8988T (cell line): Measurements from ENCODE around the gene HTD2.
"Not testable (repeated sequence)": the region's sequence is repeated elsewhere in the genome, so short reads cannot be mapped to it uniquely, and the experiment has no call there.

Experiments
- DNase-seq: peaks from one replicate; pipeline ENCODE4 v3.0.0; 2011

HTD2 gene

DNA sequence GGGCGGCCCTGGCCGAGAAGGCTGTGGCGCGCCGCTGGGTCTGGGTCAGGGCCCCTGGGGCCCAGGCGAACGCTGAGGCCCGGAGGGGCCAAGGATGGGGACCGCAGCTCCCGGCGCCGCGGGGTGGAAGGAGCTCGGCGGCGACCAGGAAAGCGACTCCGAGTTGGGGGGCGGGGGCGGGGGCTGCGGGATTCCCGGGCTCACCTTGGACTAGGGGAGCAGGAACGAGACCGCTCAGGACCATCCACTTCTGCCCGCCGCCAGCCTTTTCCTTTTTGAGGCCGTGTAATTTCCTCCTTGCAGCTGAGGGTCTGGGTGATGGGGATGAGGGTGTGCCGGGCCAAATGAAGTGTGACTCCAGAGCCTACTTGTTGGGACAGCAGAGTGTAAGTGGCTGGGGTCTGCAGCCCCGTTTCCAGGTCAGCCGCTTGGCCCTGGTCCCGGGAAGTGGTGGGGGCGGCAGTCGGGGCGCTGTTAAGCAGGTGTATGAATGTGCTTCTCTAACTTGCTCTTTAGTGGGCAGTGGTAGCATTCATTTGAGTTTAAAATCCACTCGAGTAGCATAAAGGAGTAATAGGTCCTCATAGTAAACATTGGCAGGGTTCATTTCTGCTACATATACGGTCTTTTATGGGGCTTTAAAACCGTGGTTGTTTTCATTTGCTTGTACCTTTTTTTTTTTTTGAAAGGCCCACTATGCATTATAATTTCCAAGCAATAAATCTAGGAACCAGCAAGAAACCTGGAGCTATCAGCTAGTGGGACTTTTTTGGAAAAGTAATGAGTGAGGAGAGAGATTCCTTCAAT lies 27.1 kb downstream of the HTD2 start:
- DNase-seq = peak; percentile 56

DNA sequence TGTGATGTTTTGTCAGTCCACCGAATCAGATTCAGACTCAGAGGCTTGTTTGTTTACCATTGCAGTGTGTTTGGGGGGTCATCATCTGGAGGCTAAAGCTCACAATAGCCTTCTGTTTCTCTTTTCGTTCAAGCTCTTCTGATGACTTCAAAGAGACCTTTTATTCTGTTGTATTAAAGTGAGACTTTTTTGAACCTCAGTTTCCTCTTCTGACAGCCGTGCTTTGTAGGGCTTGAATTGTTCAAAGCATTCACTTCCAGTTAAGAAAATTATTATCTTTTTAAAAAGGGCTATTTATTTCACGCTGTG lies 27.6 kb downstream of the HTD2 start:
- DNase-seq = no peak

DNA sequence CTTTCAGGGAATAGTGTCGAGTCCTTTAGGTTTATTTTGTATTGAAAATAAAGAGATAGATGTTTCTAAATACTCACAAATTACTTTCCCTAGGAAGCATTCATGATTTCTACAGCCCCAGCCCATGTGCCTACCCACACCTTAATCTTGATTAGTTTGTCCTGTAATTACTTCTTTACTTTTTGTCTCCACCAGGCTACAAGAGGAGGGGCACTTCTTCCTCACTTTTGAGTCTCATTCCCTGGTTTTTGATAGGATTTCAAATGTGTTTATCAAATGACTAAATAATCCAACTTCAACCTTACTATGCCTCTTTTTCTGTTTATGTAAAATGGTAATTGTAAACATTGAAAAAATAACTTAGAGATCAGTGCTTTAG lies 28.2 kb downstream of the HTD2 start:
- no peak for DNase-seq

DNA sequence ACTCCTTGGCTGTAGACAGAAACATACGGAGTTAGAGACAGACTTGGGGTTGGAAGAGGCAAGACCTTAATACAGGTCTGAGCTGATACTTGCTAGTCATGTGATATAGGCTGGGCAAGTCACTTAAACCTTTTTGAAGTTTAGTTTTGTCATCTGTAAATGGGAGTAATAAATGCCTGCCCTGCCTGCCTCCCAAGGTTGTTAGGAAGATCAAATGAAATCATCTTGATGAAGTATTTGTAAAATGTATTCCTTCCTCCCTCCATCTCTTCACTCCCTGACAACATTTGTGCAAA lies 29.3 kb downstream of the HTD2 start:
- DNase-seq = no peak

DNA sequence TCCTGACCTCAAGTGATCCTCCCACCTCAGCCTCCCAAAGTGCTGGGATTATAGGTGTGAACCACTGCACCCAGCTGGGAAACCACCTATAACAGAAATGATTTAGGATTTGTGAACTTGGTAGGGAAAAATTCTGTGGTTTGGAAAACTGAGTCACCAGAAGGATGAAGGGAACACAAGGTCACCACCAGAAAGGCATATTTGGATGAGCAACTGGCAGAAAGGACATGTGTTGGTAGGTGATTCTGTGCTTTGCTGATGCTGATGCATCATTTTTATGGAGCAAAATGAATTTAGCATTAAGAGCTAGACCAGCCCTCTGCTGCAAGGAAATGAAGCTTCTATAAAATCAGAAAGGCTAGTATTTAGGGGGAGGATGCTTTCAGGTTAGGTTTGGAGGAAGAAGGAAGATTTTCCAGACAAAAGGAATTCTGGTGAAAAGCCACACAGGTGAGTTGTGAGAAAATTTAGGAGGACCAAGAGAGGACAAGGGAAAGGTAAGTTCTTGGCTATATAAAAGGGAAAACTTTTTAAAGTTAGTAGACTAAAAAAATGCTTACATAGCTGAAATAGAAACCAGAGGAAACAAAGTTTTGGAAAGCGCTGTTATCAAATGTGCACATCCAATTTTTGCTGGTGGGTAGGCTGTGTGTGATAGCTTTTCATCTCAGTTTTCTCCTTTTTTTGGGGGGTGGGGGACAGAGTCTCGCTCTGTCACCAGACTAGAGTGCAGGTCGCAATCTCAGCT lies 30.0 kb downstream of the HTD2 start:
- DNase-seq = no peak

DNA sequence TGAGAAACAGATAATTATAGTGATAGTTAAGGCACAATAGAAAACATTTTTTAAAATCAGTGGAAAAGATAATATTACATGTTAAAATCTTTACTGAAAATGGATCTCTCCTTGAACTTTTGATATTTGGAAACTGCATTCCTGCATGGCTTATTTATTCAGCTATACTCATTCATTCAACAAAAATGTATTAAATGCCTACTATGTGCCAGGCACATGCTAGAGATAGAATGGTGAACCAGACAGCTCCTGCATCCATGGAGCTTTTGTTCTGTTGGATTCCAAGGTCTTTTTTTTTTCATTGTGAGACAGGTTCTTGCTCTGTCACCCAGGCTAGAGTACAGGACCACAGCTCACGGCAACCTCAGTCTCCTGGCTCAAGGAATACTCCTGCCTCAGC lies 30.9 kb downstream of the HTD2 start:
- DNase-seq = no peak

DNA sequence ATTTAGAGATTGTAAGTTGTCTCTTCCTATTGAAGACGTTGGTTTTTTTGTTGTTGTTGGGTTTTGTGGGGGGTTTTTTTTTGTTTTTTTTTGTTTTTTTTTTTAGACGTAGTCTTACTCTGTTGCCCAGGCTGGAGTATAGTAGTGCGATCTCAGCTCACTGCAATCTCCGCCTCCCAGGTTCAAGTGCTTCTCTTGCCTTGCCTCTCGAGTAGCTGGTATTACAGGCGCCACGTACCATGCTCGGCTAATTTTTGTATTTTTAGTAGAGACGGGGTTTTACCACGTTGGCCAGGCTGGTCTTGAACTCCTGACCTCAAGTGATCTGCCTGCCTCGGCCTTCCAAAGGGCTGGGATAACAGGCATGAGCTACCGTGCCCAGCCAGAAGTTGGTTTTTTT lies 32.8 kb downstream of the HTD2 start:
- not testable (repeated sequence) for DNase-seq

DNA sequence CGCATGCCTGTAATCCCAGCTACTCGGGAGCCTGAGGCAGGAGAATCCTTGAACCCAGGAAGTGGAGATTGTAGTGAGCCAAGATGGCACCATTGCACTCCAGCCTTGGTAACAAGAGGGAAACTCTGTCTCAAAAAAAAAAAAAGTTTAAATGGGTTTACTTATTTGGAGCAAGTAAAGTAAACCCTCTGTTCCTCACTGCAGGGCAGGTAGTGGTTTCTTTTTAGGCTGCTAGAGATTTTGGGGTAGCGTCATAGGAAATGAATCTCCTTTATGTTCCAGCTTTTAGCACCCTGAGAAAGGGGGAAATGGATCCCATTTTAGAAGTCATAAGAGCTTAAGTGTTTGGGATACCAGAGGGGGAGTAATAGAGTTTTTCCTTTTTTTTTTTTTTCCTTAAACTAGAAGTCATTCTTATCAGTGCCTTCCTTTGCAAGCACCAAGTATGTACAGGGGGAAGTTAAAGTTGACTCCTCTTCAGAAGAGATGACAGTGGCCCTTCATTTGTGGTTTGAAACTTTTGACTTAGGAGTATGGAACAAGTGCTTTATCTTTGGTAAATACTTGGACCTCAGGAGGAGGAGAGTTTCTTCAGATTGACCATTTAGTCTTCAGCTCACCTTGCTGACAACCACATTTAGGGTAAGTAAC lies 34.4 kb downstream of the HTD2 start:
- DNase-seq = no peak

DNA sequence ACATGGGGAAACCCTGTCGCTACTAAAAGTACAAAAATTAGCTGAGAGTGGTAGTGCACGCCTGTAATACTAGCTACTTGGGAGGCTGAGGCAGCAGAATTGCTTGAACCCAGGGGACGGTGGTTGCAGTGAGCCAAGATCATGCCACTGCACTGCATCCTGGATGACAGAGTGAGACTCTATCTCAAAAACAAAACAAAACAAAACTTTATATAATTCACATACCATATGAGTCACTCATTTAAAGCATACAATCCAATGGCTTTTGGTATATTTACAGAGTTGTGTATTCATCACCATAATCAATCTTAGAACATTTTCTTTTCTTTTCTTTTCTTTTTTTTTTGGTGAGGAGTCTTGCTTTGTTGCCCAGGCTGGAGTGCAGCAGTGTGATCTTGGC lies 35.1 kb downstream of the HTD2 start:
- DNase-seq = no peak

DNA sequence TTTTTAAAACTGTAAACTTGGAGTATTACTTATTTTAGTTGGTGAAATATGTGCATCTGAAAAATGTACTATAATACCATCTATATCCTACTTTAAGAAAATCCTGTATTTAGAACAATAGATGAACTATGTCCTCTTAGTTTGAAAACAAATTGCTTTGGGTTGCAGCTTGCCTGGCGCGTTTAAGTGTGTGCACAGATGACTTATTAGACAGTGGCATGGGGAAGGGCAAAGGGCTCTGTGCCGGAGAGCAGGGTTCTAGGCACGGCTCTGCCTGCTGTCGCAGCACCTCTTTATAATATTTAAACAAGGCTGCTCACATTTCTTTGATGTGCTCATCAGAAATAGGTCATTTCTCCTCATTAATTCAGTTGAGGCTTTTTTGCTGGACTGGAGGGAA lies 36.4 kb downstream of the HTD2 start:
- DNase-seq = no peak

DNA sequence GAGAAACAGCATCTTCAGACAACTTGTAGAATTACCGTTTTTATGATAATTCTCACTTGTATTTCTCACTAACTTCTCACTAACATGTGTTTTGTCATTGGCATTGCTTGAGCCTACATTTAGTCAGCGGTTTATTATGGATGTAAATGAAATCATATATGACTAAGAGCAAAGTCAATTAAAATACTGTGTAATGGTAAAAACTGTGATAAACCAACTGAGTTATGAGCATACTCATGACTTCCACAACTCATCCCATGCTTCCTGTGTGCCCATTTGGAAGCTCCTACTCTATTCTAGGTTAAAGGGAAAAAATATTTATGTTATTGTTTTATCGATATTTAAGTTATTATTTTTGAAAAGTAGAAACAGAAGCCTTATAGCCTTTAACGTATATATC lies 39.1 kb downstream of the HTD2 start:
- no peak for DNase-seq

DNA sequence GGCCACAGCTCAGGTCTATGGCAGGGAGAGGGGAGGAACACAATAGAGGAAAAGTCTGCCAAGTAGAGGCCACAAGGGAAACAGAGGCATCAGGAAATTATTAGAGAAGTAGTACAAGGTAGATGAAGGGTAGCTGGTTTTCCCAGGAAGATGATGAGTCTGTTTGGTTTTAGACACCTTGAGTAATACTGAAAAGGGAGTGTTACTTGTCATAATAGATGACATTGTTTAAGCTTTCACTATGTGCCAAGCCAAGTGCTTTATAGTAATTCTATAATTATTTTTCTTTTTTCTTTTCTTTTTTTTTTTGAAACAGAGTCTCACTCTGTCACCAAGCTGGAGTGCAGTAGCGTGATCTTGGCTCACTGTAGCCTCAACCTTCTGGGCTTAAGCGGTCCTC lies 40.0 kb downstream of the HTD2 start:
- no peak for DNase-seq

DNA sequence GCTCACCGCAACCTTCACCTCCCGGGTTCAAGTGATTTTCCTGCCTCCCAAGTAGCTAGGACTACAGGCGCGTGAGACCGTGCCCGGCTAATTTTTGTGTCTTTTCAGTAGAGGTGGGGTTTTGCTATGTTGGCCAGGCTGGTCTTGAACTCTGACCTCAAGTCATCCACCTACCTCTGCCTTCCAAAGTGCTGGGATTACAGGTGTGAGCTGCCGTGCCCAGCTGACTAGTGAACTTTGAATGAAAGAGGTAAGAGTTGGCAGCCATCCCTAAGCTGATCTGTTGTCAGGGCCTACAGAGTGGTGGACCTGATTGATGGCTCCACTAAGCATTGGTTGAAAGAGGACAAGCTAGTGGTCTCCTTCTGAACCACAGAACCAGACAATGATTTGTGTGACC lies 41.7 kb downstream of the HTD2 start:
- no peak for DNase-seq

DNA sequence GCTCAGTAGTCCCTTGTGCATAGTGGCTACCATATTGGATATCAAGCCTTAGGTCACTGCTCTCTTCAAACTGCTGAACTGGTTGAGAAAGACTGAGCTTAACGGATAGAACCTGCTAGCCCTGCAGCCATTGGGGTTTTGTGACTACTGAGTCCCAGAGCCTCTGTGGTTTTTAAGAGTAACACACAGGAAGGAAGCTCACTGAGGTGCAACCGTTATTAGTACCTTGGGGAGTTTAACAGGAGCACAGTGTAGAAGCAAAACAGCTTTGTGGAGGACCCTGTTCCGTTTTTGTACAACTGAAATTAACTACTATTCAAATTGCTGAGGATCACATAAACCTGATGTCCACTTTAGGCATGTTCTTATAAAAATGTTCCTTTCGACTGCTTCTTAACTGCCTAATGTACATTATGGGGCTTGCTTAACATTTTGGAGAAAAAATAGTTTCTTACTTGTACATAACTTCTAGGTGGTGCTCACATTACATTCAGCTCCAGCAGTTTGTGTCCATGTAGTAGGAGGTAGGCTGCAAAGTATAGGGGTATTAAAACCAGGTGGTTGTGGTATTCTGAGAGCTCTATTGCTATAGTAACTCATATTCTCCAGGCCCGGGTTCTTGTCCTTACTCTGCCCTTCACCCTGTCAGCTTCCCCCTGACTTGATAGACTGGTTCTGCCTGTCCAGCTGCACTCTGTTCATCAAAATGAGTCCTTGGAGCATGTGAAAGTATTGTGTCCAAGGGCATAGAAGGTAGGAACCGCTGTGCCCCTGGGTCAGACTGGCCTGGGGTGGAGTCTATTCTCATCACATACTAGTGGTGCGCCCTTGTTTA lies 43.7 kb downstream of the HTD2 start:
- no peak for DNase-seq

DNA sequence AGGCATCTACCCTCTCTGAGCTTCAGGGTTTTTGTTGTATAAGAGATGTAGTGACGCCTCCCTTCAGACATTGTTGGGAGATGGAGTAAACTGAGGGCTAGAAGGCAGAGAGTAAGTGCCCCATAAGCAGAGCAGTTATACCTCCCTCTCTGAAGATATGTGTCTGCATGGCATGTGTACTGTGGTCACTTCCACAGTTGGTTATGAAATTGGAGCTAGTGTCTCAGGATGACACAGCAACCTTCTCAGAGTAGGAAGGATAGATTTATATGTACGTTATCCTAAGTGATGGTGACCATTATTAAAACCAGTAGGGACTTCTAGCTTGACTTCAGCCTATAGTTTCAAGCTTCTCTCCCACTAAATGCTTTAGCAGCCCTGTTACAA lies 44.3 kb downstream of the HTD2 start:
- no peak for DNase-seq

DNA sequence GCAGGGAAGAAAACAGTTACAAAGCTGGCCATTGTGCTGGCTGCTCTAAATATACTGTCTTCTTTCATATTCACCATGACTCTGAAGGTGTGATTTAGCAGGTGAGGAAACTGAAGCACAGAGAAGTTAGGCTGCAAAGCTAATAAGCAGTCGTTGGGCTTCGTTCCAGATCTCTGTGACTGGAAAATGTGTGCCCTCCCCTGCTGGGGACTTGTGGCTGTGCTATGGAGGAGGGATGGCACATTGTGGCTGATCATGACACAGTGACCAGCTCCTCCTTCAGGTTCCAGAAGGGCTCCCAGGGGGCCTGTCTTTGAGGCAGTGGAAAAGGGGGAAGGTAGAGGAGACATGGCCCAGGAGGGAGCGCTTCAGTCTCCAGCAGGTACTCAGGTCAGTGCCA lies 45.6 kb downstream of the HTD2 start:
- DNase-seq = no peak

DNA sequence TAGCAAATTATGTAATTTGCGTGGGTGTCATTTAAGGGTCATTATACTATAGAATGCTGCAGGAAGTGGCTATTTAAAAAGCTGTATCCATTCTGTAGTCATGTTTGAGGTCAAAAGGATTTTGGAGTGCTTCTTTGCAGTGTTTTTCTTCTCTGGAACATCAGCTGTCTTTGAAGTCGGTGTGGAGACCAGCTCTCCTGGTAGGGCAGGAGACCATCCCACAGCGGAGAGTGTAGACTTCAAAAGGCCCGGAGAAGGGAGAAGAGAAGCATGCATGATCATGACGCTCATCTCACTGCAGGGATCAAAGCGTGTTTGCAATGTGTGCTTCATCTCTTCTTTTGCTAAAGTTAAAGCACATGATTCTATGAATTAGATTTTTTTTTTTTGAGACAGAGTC lies 46.3 kb downstream of the HTD2 start:
- DNase-seq = no peak

DNA sequence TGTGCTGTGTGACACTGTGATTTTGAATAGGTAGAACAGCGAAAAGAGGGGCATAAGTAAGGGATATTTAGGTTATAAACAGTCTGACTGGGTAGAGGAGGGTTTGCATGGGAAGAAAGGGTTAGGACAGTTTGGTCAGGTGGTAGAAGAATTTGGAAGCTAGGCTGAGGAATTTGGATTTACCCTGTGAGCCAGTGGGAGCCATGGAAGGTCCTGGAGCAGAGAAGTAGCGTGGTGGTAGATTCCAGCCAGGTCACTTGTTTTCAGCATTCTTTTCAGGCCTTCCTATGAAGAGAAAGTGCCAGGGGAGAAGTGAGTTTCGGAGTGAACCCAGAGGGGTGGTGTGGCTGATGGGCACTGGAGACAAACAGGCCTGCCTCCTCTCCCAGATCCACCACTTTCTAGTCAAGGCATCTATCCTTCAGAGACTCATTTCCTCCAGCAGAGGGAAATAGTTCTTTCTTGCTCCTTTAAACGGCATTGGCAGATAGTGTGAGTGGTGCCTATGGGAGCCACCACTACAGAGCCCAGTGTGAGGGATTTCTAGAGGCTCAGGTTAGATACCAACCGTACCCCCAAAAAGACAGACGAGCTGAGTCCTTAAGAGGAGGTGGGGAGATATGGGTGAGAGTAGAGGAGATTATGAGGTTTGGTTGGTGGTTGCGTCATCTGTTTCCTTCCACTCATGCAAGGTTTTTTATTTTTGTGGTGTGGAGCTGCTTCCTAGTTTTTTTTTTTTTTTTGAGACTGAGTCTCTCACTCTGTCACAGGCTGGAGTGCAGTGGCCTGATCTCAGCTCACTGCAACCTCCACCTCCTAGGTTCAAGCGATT lies 47.6 kb downstream of the HTD2 start:
- no peak for DNase-seq

DNA sequence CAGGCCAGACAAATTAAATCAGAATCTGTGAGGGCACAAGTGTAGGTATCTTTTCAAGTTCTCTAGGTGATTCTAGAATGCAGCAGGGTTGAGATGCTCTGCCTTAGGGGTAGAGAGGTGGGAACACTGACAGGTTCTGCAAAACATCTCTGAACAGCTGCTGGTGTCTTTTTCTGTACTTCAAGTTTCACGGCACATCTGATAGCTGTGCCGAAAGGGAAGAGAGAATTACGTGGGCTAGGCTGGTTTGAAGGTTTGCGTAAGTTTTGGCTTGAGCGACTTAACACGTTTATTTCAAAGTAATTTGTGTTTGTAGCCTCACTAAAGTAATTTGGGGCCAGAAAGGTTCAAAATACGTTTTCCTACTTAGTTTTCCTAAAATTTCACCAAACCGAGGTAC lies 48.9 kb downstream of the HTD2 start:
- no peak for DNase-seq

DNA sequence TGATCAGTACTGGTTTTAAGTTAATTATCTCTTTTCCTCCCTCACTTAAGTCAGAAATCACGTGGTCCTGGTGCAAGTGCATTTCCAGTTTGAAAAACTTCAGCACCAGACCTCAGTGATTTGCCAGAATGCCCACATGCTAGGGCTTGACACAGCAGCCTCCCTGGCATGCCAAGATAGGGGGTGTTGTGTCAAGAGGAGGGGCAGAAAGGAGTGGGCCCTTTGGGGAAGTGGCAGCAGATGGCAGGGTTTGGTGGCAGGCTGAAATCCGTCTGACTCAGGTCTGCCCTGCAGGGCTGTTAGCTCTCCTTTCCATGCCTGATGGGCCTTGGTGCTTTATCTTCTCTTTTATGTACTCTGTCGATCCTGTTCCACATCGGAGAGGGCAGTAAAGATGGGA lies 49.7 kb downstream of the HTD2 start:
- DNase-seq = no peak

DNA sequence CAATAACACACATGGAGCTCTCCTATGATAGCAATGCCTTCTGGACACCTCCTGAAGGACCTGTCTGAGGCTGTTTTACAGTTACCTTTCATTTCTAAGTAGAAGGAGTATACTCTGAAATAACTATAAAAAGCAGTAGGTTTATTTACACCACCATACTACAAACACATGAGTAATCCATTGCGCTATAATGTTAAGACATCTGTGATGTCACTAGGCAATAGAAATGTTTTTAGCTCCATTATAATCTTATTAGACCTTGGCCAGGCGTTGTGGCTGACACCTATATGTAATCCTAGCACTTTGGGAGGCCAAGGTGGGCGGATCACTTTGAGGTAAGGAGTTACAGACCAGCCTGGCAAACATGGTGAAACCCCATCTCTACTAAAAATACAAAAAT lies 51.1 kb downstream of the HTD2 start:
- DNase-seq = no peak

DNA sequence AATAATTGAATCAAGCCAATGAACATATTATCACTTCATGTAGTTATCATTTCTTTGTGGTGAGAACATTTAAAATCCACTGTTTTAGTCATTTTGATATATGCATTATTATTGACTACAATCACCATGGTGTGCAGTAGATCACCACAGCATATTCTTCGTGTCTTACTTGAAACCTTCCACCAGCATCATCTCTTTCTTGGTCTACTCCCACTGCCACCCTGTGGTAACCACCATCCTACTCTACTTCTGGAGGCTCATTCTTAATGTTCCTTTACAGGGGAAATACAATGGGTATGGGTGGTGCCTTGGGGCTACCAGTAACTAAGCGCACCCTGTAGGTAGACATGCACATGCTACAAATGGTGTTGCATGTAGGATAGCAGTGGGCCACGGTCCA lies 51.8 kb downstream of the HTD2 start:
- no peak for DNase-seq

DNA sequence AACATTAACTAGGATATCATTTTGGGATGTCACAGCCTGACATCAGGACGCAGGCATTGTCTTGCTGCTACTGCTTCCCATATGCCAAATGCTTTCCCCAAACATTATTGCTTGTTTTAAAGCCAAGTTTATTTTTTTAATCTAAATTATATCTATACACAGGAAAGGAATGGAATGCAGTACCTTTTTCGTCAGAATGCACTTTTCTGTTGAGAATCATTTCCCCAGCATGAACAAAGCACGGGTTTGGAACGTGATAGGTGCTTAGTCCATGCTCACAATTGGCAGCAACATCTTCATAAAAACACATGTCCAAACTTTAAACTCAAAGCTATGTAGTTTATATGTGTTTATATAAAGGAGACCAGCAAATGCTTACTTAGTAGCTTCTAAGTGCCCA lies 52.5 kb downstream of the HTD2 start:
- DNase-seq = no peak
